Smooth muscle cell (in vitro differentiated cells): Measurements from ENCODE around the gene CTNNBIP1. TPM values are rescaled to one million over a fixed set of nuclear protein-coding genes. Genes with fewer than 3 reads are reported as not detected.
"Not testable (repeated sequence)": the region's sequence is repeated elsewhere in the genome, so short reads cannot be mapped to it uniquely, and the experiment has no call there.

Experiments used
- DNase-seq: peaks from one replicate; lab custom pipeline; 2025; ENCODE audit not compliant: unreplicated experiment; lab: John Stamatoyannopoulos, UW
- H2AFZ ChIP-seq: fragments of 200-600 bp; sonication (generic); 2 replicates; pipeline ENCODE4 v1.6.0; 2016; ENCODE audit warnings: antibody characterized with exemption, low read depth, mild to moderate bottlenecking
- H3F3A ChIP-seq: fragments of 200-600 bp; sonication (generic); 2 replicates; pipeline ENCODE4 v1.6.0; 2017; ENCODE audit warnings: antibody characterized with exemption, low read depth
- H3K27ac ChIP-seq: fragments of 200-600 bp; sonication (generic); 2 replicates; pipeline ENCODE4 v1.5.1; 2016; ENCODE audit warnings: low read depth, mild to moderate bottlenecking
- H3K27me3 ChIP-seq: fragments of 200-600 bp; sonication (generic); 2 replicates; pipeline ENCODE4 v1.6.1; 2016; ENCODE audit warnings: low read depth, mild to moderate bottlenecking
- H3K36me3 ChIP-seq: fragments of 200-600 bp; sonication (generic); 2 replicates; pipeline ENCODE4 v1.5.1; 2016; ENCODE audit warnings: low read depth
- H3K4me1 ChIP-seq: fragments of 200-600 bp; sonication (generic); 2 replicates; pipeline ENCODE4 v1.5.1; 2016; ENCODE audit warnings: low read depth
- H3K4me2 ChIP-seq: fragments of 200-600 bp; sonication (generic); 2 replicates; pipeline ENCODE4 v1.6.0; 2016; ENCODE audit warnings: mild to moderate bottlenecking
- H3K4me3 ChIP-seq: fragments of 200-600 bp; sonication (generic); 2 replicates; pipeline ENCODE4 v1.5.1; 2016; ENCODE audit warnings: mild to moderate bottlenecking
- H3K79me2 ChIP-seq: fragments of 200-600 bp; sonication (generic); 2 replicates; pipeline ENCODE4 v1.6.0; 2016; ENCODE audit warnings: low read depth, mild to moderate bottlenecking
- H3K9ac ChIP-seq: fragments of 200-600 bp; sonication (generic); 2 replicates; pipeline ENCODE4 v1.6.0; 2016; ENCODE audit warnings: low read depth
- H3K9me3 ChIP-seq: fragments of 200-600 bp; sonication (generic); replicated peaks from 2 replicates; pipeline ENCODE4 v1.5.1; 2016; ENCODE audit warnings: low read depth
- H4K20me1 ChIP-seq: fragments of 200-600 bp; sonication (generic); 2 replicates; pipeline ENCODE4 v1.6.0; 2016; ENCODE audit warnings: low read depth
- CTCF ChIP-seq: fragments of 200-600 bp; sonication (generic); IDR thresholded peaks from 2 replicates; pipeline ENCODE4 v1.5.1; 2017; ENCODE audit warnings: borderline replicate concordance, mild to moderate bottlenecking, antibody characterized with exemption; ENCODE audit not compliant: insufficient read depth, poor library complexity, severe bottlenecking
- WGBS: methylation state at CpG from one replicate; pipeline ENCODE4 v1.1.7; 2016; ENCODE audit warnings: low lambda C conversion rate; 5-methylcytosine and 5-hydroxymethylcytosine counted together
- polyA plus RNA-seq: library from polyadenylated mRNA; unstranded; fragments of >200 nt; fragmentation: Nextera tagmentation; extraction: Ambion mirVana; gene quantifications from 2 replicates; pipeline ENCODE4 v1.2.1, GENCODE V29; 2016
- total RNA-seq: library from RNA; depleted of rRNA; stranded (reverse); fragments of >200 nt; gene quantifications from 2 replicates; pipeline ENCODE4 v1.2.3, GENCODE V29; 2014

Gene CTNNBIP1
- total and polyA plus RNA-seq, 2 experiments from 2014 or later = 27.7 to 55.1 TPM

GRCh38 chr1:9927259-9927658, 17.2 kb upstream of the CTNNBIP1 start:
- WGBS = 94% methylated on average over 5 of the region's 5 CpGs
- H3K9ac ChIP-seq = no peak overlapping the region
- H3K36me3 ChIP-seq = no peaks in the 10 kb centered on the region
- H3K27me3 ChIP-seq = no peaks in the 10 kb centered on the region
- no peaks in the 10 kb centered on the region for H3F3A ChIP-seq
- DNase-seq = no peak
- H3K9me3 ChIP-seq = no peaks in the 10 kb centered on the region
- H3K4me3 ChIP-seq = no peak overlapping the region
- H3K79me2 ChIP-seq = no peaks in the 10 kb centered on the region
- H3K4me2 ChIP-seq = no peak overlapping the region
- H4K20me1 ChIP-seq = no peaks in the 10 kb centered on the region
- H3K4me1 ChIP-seq = peaks cover 27% of the 10 kb centered on the region
- TF ChIP-seq CTCF = no peak
- no peak overlapping the region for H3K27ac ChIP-seq
- H2AFZ ChIP-seq = no peak overlapping the region

GRCh38 chr1:9922342-9922741, 12.3 kb upstream of the CTNNBIP1 start:
- H3K4me3 ChIP-seq = no peak overlapping the region
- no peak overlapping the region for H3K9ac ChIP-seq
- H4K20me1 ChIP-seq = no peaks in the 10 kb centered on the region
- H3K9me3 ChIP-seq = no peaks in the 10 kb centered on the region
- H3K79me2 ChIP-seq = no peaks in the 10 kb centered on the region
- no peaks in the 10 kb centered on the region for H3K36me3 ChIP-seq
- H3F3A ChIP-seq = no peaks in the 10 kb centered on the region
- DNase-seq = no peak
- H3K4me1 ChIP-seq = peaks cover 18% of the 10 kb centered on the region
- H3K27ac ChIP-seq = no peak overlapping the region
- no peak for TF ChIP-seq CTCF
- H2AFZ ChIP-seq = no peak overlapping the region
- H3K4me2 ChIP-seq = no peak overlapping the region
- 50% methylated on average over 5 of the region's 5 CpGs for WGBS
- no peaks in the 10 kb centered on the region for H3K27me3 ChIP-seq

GRCh38 chr1:9920606-9921005, 10.5 kb upstream of the CTNNBIP1 start:
- H3K4me1 ChIP-seq = peaks cover 14% of the 10 kb centered on the region
- H3K9ac ChIP-seq = no peak overlapping the region
- TF ChIP-seq CTCF = no peak
- H3K36me3 ChIP-seq = no peaks in the 10 kb centered on the region
- no peak overlapping the region for H2AFZ ChIP-seq
- H4K20me1 ChIP-seq = no peaks in the 10 kb centered on the region
- no peaks in the 10 kb centered on the region for H3F3A ChIP-seq
- 97% methylated on average over 5 of the region's 5 CpGs for WGBS
- H3K4me3 ChIP-seq = no peak overlapping the region
- no peak for DNase-seq
- no peaks in the 10 kb centered on the region for H3K27me3 ChIP-seq
- no peak overlapping the region for H3K4me2 ChIP-seq
- H3K27ac ChIP-seq = no peak overlapping the region
- H3K79me2 ChIP-seq = no peaks in the 10 kb centered on the region
- no peaks in the 10 kb centered on the region for H3K9me3 ChIP-seq

GRCh38 chr1:9917901-9918300, 7.8 kb upstream of the CTNNBIP1 start:
- no peaks in the 10 kb centered on the region for H3K36me3 ChIP-seq
- H3K4me3 ChIP-seq = no peak overlapping the region
- H3K27ac ChIP-seq = no peak overlapping the region
- H2AFZ ChIP-seq = no peak overlapping the region
- H3K79me2 ChIP-seq = no peaks in the 10 kb centered on the region
- DNase-seq = no peak
- no peaks in the 10 kb centered on the region for H3K27me3 ChIP-seq
- 95% methylated on average over 1 of the region's 1 CpG for WGBS
- H4K20me1 ChIP-seq = no peaks in the 10 kb centered on the region
- H3K9me3 ChIP-seq = no peaks in the 10 kb centered on the region
- no peak overlapping the region for H3K9ac ChIP-seq
- H3F3A ChIP-seq = no peaks in the 10 kb centered on the region
- H3K4me1 ChIP-seq = peaks cover 10% of the 10 kb centered on the region
- H3K4me2 ChIP-seq = no peak overlapping the region
- no peak for TF ChIP-seq CTCF

- H3K9ac ChIP-seq, H3K79me2 ChIP-seq, H3K27me3 ChIP-seq, H3K4me2 ChIP-seq, H3K4me1 ChIP-seq, DNase-seq, H4K20me1 ChIP-seq, H3K36me3 ChIP-seq, H2AFZ ChIP-seq, H3K9me3 ChIP-seq, H3K27ac ChIP-seq, H3F3A ChIP-seq, H3K4me3 ChIP-seq: not testable (repeated sequence)
- WGBS = 97% methylated on average over 3 of the region's 3 CpGs
Observed at GRCh38 chr1:9917495-9917894, 7.4 kb upstream of the CTNNBIP1 start.
